ENCODE results near the gene MAP7D2. TPM values are rescaled to one million over a fixed set of nuclear protein-coding genes. Genes with fewer than 3 reads are reported as not detected.

The MAP7D2 gene
- total and polyA plus RNA-seq, 2 of the 4 experiments (the other 2 are of a cell fraction), result 0.18 to 0.19 TPM

GRCh38 chrX:20057479-20057878, 59.2 kb downstream of the MAP7D2 start:
- TF ChIP-seq CEBPB (IDR thresholded peaks at IDR 0.05; ENCODE audit: low read depth, low read length), result no peak
- TF ChIP-seq POLR2A (IDR thresholded peaks at IDR 0.05; ENCODE audit: low read depth, low read length), result no peak
- no peak for TF ChIP-seq NFE2L2 (IDR thresholded peaks at IDR 0.05; ENCODE audit: low read depth, low read length)
- TF ChIP-seq FOS (IDR thresholded peaks at IDR 0.05; ENCODE audit: low read depth, low read length), result no peak
- no peak for TF ChIP-seq USF2 (IDR thresholded peaks at IDR 0.05; ENCODE audit: low read depth, low read length)
- TF ChIP-seq RFX5 (IDR thresholded peaks at IDR 0.05; ENCODE audit: low read depth, low read length), result no peak
- no peak for TF ChIP-seq ELK1 (IDR thresholded peaks at IDR 0.05; ENCODE audit: borderline replicate concordance, low read depth, low read length)
- H3K27me3 ChIP-seq (ENCODE audit: control insufficient read depth, insufficient read depth, low read length), result peaks cover 15% of the 10 kb centered on the region
- no peak overlapping the region for H2BK120ac ChIP-seq (ENCODE audit: low read depth, low read length)
- peaks cover 2% of the 10 kb centered on the region; the same call in 1 of the 2 replicates for H3K4me1 ChIP-seq (ENCODE audit: control insufficient read depth, insufficient read depth, low read length)
- intact Hi-C loops (cut with micrococcal nuclease) (no loop called here), in situ Hi-C loops (cut with MboI; ENCODE audit: low sequenced_read_pairs) (loop anchor here (25.0 kb wide), 1 partner anchor 670 kb away; no protein-coding TSS in a partner anchor), dilution Hi-C loops (cut with HindIII; ENCODE audit: low sequenced_read_pairs, unreplicated experiment) (no loop called here)
- H3K9me1 ChIP-seq (ENCODE audit: insufficient read depth, low read length), result no peaks in the 10 kb centered on the region; the same call in 1 of the 2 replicates
- WGBS, 2 experiments (ENCODE audit: extremely low coverage in 2 of 2, insufficient read length in 1 of 2), result 57% methylated on average over 1 of the region's 4 CpGs; no CpG with 5 or more reads in 1 of the 2 experiments
- H2BK20ac ChIP-seq (ENCODE audit: low read depth, low read length), result no peak overlapping the region
- no peaks in the 10 kb centered on the region for H3K36me3 ChIP-seq (ENCODE audit: control insufficient read depth, insufficient read depth, low read length)
- no peaks in the 10 kb centered on the region for H3K9me3 ChIP-seq (ENCODE audit: control insufficient read depth, insufficient read depth, low read length)
- H3K79me1 ChIP-seq (ENCODE audit: low read depth in 1 of 2, low read length in 2 of 2), result no peaks in the 10 kb centered on the region
- H4K20me1 ChIP-seq (ENCODE audit: insufficient read depth, low read length), result no peaks in the 10 kb centered on the region
- no peak overlapping the region for H3K4me2 ChIP-seq (ENCODE audit: low read depth, low read length)
- no peak overlapping the region for H2BK15ac ChIP-seq (ENCODE audit: low read depth, low read length)
- H3K14ac ChIP-seq (replicated peaks; ENCODE audit: low read depth, low read length), result no peak overlapping the region
- ChIA-PET POLR2A (ENCODE audit: unreplicated experiment) (no interaction called here), CTCF (no interaction called here)
- no peak overlapping the region for H3K23ac ChIP-seq (ENCODE audit: low read depth, low read length)
- H2BK5ac ChIP-seq (ENCODE audit: low read depth, low read length, poor library complexity, severe bottlenecking), result no peak overlapping the region
- H4K8ac ChIP-seq (ENCODE audit: low read depth in 2 of 2, low read length in 2 of 2), result no peak overlapping the region
- no peak for ATAC-seq (ENCODE audit: low read depth)
- no peak overlapping the region for H3K9ac ChIP-seq (ENCODE audit: low read depth, low read length)
- no peak overlapping the region for H2AFZ ChIP-seq (replicated peaks; ENCODE audit: low read length, poor library complexity)
- no peak overlapping the region for H2AK9ac ChIP-seq (replicated peaks; ENCODE audit: low read depth, low read length, poor library complexity)
- no peak overlapping the region for H3K4ac ChIP-seq (ENCODE audit: low read depth, low read length)
- no peak overlapping the region for H4K91ac ChIP-seq (ENCODE audit: insufficient read depth, low read depth, low read length)
- no peak overlapping the region for H3K18ac ChIP-seq (ENCODE audit: low read depth, low read length)
- no peak overlapping the region for H4K5ac ChIP-seq (ENCODE audit: low read depth, low read length)
- no TSS peak for BruUV-seq (replicated peaks)
- no peak overlapping the region for H2AK5ac ChIP-seq (ENCODE audit: low read depth, low read length)
- no peak for DNase-seq
- H3K4me3 ChIP-seq (ENCODE audit: insufficient read depth, low read depth, low read length), result no peak overlapping the region
- H3K27ac ChIP-seq (ENCODE audit: insufficient read depth, low read length), result no peak overlapping the region
- no peak overlapping the region for H3K56ac ChIP-seq (ENCODE audit: extremely low read depth, insufficient read depth, low read length)

Measured in IMR-90 (cell line).